ENCODE results near the gene SAPCD1.

- no peak for TF ChIP-seq EZH2 (IDR thresholded peaks at IDR 0.05; ENCODE audit: insufficient read depth, poor library complexity, severe bottlenecking)
- TF ChIP-seq EZH2phosphoT487 (IDR thresholded peaks at IDR 0.05; ENCODE audit: insufficient read depth, low read depth) = no peak
Observed at GRCh38 chr6:31734247-31734820, 28.1 kb upstream of the SAPCD1 start.
